Measurements from ENCODE around the gene OPRM1.

The OPRM1 gene

DNA sequence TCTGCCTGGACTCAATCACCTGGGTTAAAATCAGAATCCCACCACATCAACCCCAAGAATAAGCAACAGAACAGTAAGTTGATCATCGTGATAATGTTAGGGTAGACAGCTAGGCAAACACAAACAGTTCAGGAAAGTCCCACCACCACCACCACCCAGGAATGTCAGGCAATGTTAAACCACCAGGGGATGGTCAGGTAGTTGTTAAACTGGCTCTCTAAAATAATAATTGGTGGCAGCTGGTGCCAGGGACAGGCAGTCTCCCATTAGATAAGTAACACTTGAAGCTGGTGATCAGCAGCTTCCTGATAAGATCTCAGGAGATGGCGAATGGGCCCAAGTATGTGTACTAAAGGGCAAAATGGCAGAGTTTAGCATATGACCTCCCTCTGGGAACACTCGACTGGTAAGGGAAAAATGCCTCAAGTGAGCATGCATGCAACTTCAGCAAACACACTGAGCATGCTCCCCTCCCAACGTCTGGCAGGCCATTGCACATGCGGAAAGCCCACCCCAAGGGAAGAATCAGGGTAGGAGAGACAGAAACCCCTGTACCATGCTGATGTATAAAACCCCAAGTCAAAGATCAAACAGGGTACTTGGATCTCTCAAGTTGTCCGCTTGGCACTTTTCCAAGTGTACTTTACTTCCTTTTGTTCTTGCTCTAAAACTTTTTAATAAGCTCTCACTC lies 250.9 kb downstream of the OPRM1 start:
- DNase-seq, result no peak

DNA sequence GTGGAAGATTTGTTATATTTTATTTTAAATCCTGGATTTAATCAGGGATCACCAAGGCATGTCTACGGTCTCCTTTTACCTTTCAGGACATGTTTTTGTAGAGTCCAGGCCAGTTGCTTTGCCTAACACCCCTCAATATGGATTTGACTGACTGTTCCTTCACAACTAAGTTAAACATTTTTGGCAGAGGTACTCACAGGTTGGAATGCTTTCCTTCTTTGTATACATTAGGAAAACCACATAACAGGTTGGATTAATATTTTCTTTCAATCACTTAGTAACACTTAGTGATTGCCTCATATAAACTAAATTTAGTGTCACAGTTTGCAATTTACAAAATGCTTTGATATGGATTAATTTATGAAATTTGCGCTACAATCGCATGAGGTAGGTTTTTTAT lies 253.0 kb downstream of the OPRM1 start:
- DNase-seq, result no peak

DNA sequence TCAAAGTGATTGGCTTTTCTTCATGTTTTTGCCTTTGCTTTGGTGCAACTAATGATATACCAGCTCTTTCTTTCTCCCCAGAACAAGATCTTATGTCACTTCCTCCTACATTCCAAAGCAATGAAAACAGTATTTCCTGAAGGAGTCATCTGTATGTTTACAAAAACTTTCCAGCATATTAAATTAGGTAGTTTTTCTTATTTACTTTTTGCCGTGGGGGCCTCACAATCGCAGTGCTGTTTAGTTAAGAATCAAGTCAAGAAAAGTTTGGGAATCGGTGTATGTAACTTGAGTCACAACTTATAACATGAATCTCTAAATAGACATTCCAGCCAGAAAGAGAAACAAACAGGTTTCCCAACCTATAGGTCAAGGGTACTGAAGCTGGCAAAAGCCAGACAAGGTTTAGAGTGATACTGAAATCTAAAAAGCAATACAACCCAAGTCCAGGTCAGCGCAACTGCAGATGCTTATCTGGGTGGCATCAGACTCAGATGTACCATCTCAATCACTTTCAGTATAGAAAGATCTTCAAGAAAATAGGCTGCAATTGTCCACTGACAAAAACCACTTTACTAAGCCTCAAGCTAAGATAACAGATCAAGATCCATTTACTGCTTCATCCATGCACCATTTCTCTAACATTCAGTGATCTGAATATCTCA lies 253.9 kb downstream of the OPRM1 start:
- DNase-seq, result no peak

DNA sequence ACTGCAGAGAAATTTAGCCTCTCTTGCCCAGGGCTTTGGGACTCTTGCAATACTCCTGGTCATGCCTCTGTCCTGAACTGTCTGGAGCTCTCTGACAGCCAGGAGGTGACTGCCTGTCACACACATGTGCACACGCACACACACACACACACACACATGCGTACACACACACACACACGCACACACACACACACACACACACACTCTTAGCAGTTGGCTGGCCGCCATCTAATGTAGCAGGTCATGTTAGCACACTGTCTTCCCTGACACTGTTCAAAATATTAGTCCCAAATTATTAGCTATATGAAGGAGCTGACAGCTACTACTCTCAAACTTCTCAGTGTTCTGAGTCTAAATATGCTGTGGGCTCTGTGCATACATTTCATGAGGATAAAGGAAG lies 256.7 kb downstream of the OPRM1 start:
- no peak for DNase-seq

Data from stimulated activated CD4-positive, alpha-beta T cell treated with anti-CD3 and anti-CD28 coated beads, Interleukin-4, amount 100 ng/mL, for 4 hours (primary cell).